SK-N-SH treated with all-trans-retinoic acid at 6 μM for 48 hours (cell line): ENCODE data around the gene MRFAP1.

Experiments used
- CSDC2 ChIP-seq: fragments of 250-450 bp; sonication (Bioruptor Pico); IDR thresholded peaks from 2 replicates; pipeline ENCODE4 v1.5.0; 2020; ENCODE audit warnings: mild to moderate bottlenecking, moderate library complexity
- PATZ1 ChIP-seq: fragments of 250-450 bp; sonication (Bioruptor Pico); IDR thresholded peaks from 2 replicates; pipeline ENCODE4 v1.8.0; 2020; ENCODE audit warnings: mild to moderate bottlenecking, moderate library complexity, borderline replicate concordance
- POU6F1 ChIP-seq: fragments of 250-450 bp; sonication (Bioruptor Pico); IDR thresholded peaks from 2 replicates; pipeline ENCODE4 v1.8.0; 2021; ENCODE audit warnings: low read depth, mild to moderate bottlenecking, moderate library complexity, borderline replicate concordance
- ZNF8 ChIP-seq: fragments of 450-650 bp; formaldehyde crosslinking; IDR thresholded peaks from 2 replicates; pipeline ENCODE4 v1.5.0; 2020; ENCODE audit warnings: mild to moderate bottlenecking, moderate library complexity

DNA sequence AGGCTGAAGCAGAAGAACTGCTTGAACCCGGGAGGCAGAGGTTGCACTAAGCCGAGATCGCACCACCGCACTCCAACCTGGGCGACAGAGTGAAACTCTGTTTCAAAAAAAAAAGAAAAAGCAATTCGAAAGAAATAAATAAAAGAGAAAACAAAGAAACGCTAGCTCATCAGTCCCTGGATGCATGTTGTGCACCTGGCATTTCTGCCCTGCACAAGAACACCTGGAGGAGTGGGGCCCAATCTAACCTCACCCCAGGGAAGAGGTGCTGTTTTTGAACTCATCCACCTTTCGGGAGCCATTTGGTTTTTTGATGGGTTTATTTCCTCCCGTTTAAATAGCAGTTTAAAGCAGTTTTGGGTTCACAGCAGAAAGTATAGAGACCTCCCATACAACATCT is 5.7 kb upstream of the MRFAP1 start:
- TF ChIP-seq PATZ1 (CRISPR knock-in tag) = no peak
- no peak for TF ChIP-seq POU6F1 (CRISPR knock-in tag)
- TF ChIP-seq ZNF8 (CRISPR knock-in tag) = no peak
- TF ChIP-seq CSDC2 (CRISPR knock-in tag) = no peak
